Caco-2 (cell line): ENCODE data around the gene ETNPPL. TPM values are rescaled to one million over a fixed set of nuclear protein-coding genes. Genes with fewer than 3 reads are reported as not detected.
"Not testable (repeated sequence)": the region's sequence is repeated elsewhere in the genome, so short reads cannot be mapped to it uniquely, and the experiment has no call there.

ENCODE experiments used
- BruUV-seq: library from RNA; stranded (reverse); fragments of 400-500 nt; replicated peaks from 2 replicates; lab custom pipeline; 2021; lab: Mats Ljungman, UMichigan
- CTCF ChIA-PET: fragments of 300-600 bp; sonication (Branson Sonifier 250); formaldehyde crosslinking; loops from one replicate; lab custom pipeline; 2022; ENCODE audit warnings: antibody characterized with exemption; lab: Charles Lee
- POLR2A ChIA-PET: fragments of 300-600 bp; sonication (Branson Sonifier 250); formaldehyde crosslinking; loops from one replicate; lab custom pipeline; 2022; ENCODE audit warnings: antibody characterized with exemption; lab: Charles Lee
- DNase-seq, 2 experiments: peaks; one replicate each; pipeline versions ENCODE4 v3.0.0 to v3.0.0-alpha.2; 2020 to 2022
- H3K27me3 ChIP-seq: replicated peaks from 2 replicates; pipeline ENCODE4 v1.6.0; 2011; ENCODE audit warnings: low read length; ENCODE audit not compliant: control insufficient read depth, insufficient read depth
- H3K36me3 ChIP-seq: 2 replicates; pipeline ENCODE4 v1.5.1; 2011; ENCODE audit warnings: low read length; ENCODE audit not compliant: control insufficient read depth, insufficient read depth
- H3K4me1 ChIP-seq: fragments of 250-450 bp; sonication (Bioruptor Pico); 2 replicates; pipeline ENCODE4 v1.5.1; 2020; ENCODE audit warnings: mild to moderate bottlenecking
- H3K4me3 ChIP-seq: 2 replicates; pipeline ENCODE4 v1.5.1; 2011; ENCODE audit warnings: low read depth, mild to moderate bottlenecking, control low read depth, low read length
- H3K9me3 ChIP-seq: fragments of 250-450 bp; sonication (Bioruptor Pico); 2 replicates; pipeline ENCODE4 v1.5.1; 2020; ENCODE audit warnings: mild to moderate bottlenecking, moderate library complexity
- H3K27ac Mint-ChIP-seq: one replicate; pipeline ENCODE4 v1.8.0; 2022; ENCODE audit warnings: mixed read lengths; ENCODE audit not compliant: unreplicated experiment
- H3K27me3 Mint-ChIP-seq: one replicate; pipeline ENCODE4 v1.8.0; 2022; ENCODE audit warnings: mixed read lengths; ENCODE audit not compliant: insufficient read depth, unreplicated experiment
- H3K36me3 Mint-ChIP-seq: one replicate; pipeline ENCODE4 v1.8.0; 2022; ENCODE audit warnings: mild to moderate bottlenecking, mixed read lengths; ENCODE audit not compliant: insufficient read depth, unreplicated experiment
- H3K4me1 Mint-ChIP-seq: one replicate; pipeline ENCODE4 v1.8.0; 2022; ENCODE audit warnings: low read depth, mixed read lengths; ENCODE audit not compliant: unreplicated experiment
- H3K4me3 Mint-ChIP-seq: one replicate; pipeline ENCODE4 v1.8.0; 2022; ENCODE audit warnings: mild to moderate bottlenecking, moderate library complexity, mixed read lengths; ENCODE audit not compliant: unreplicated experiment
- H3K9me3 Mint-ChIP-seq: one replicate; pipeline ENCODE4 v1.8.0; 2022; ENCODE audit warnings: mixed read lengths; ENCODE audit not compliant: unreplicated experiment
- intact Hi-C: fragments of 100-400 bp; cut with micrococcal nuclease; formaldehyde crosslinking; loops from one replicate; pipeline ENCODE4 v1.10.0; 2022; ENCODE audit not compliant: unreplicated experiment
- total RNA-seq: library from RNA; stranded (reverse); gene quantifications from 2 replicates; pipeline ENCODE4 v1.2.3, GENCODE V29; 2022
- TF ChIP-seq, protein P1 (sequence below), 2 experiments: fragments of 200-600 bp in 1 of 2; IDR thresholded peaks; 1 replicate in 1 of 2; 2 replicates in 1 of 2; pipeline versions ENCODE4 v1.5.1 to v1.8.0; 2011 to 2022; ENCODE audit warnings: antibody characterized with exemption in 1 of 2, control low read depth in 1 of 2, inconsistent platforms in 1 of 2, low read depth in 1 of 2, low read length in 1 of 2, mild to moderate bottlenecking in 1 of 2, moderate library complexity in 1 of 2; ENCODE audit not compliant: insufficient read depth in 1 of 2, severe bottlenecking in 1 of 2, unreplicated experiment in 1 of 2

ETNPPL gene
- total RNA-seq, 1 experiment from 2014 or later, result not detected

DNA sequence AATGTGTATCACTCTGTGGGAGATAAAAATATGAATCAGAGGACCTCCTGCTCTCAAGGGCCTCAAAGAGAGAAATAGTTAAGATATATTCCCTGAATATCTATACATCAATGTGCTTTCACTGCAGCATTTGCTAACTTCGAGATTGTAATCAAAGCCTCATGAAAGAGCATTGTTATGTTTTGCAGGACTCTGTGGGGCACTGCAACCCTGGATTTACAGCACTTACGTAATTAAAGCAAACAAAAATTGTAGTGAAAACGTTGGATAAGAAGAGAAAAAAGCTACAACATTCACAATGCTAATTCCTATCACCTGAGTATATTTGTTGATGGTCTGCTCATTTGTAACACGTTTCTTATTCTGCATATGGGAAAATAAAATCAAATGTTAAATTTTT, 48.0 kb downstream of the ETNPPL start:
- no TSS peak for BruUV-seq
- no peaks in the 10 kb centered on the region for H3K9me3 ChIP-seq
- Mint-ChIP-seq H3K27me3 (peaks cover 8% of the 10 kb centered on the region), H3K4me3 (no peak overlapping the region), H3K9me3 (no peaks in the 10 kb centered on the region), H3K27ac (no peak overlapping the region), H3K36me3 (no peaks in the 10 kb centered on the region), H3K4me1 (no peaks in the 10 kb centered on the region)
- no peaks in the 10 kb centered on the region for H3K27me3 ChIP-seq
- H3K4me3 ChIP-seq, result no peak overlapping the region
- intact Hi-C loops, result no loop called here
- H3K36me3 ChIP-seq, result no peaks in the 10 kb centered on the region
- ChIA-PET POLR2A (no interaction called here), CTCF (no interaction called here)
- no peaks in the 10 kb centered on the region for H3K4me1 ChIP-seq
- no peak for DNase-seq
- TF ChIP-seq, protein P1, sequence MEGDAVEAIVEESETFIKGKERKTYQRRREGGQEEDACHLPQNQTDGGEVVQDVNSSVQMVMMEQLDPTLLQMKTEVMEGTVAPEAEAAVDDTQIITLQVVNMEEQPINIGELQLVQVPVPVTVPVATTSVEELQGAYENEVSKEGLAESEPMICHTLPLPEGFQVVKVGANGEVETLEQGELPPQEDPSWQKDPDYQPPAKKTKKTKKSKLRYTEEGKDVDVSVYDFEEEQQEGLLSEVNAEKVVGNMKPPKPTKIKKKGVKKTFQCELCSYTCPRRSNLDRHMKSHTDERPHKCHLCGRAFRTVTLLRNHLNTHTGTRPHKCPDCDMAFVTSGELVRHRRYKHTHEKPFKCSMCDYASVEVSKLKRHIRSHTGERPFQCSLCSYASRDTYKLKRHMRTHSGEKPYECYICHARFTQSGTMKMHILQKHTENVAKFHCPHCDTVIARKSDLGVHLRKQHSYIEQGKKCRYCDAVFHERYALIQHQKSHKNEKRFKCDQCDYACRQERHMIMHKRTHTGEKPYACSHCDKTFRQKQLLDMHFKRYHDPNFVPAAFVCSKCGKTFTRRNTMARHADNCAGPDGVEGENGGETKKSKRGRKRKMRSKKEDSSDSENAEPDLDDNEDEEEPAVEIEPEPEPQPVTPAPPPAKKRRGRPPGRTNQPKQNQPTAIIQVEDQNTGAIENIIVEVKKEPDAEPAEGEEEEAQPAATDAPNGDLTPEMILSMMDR (IDR thresholded peaks at IDR 0.05; ENCODE audit: insufficient read depth in 1 of 2, low read depth in 1 of 2, low read length in 1 of 2, severe bottlenecking in 1 of 2, unreplicated experiment in 1 of 2), result no peak

DNA sequence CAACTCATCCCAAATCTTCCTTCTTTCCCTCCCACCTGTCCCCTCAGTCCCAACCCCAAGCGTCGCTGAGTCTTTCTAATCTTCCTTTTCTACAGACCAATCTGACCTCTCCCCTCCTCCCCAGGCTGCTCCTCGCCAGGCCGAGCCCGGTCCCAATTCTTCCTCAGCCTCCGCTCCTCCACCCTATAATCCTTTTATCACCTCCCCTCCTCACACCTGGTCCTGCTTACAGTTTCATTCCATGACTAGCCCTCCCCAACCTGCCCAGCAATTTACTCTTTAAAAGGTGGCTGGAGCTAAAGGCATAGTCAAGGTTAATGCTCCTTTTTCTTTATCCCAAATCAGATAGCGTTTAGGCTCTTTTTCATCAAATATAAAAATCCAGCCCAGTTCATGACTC, 52.3 kb downstream of the ETNPPL start:
- CTCF ChIA-PET, H3K9me3 Mint-ChIP-seq, H3K36me3 ChIP-seq, H3K27me3 ChIP-seq, H3K9me3 ChIP-seq, H3K4me3 ChIP-seq, BruUV-seq, H3K4me1 Mint-ChIP-seq, H3K27ac Mint-ChIP-seq, DNase-seq, POLR2A ChIA-PET, H3K4me3 Mint-ChIP-seq, intact Hi-C loops, H3K36me3 Mint-ChIP-seq, H3K4me1 ChIP-seq: not testable (repeated sequence)
- peaks cover 13% of the 10 kb centered on the region for H3K27me3 Mint-ChIP-seq

DNA sequence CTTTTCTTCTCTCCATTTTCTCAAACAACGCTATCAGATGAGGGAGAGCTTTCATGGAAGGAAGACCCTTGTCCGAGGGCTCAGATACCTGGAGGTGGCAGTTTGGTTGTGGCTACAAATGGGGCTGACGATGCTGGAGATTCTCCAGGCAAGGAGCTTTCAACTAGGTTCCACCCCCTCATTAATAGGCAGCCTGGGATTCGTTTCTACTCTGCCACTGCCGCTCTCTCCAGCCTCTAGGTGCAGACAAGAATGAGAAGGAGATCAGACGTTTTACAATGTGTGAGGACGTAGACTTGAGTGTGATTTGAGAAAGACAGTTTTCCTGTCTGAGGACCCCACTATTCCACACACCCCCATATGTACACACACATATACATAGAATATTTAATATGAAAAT, 53.1 kb downstream of the ETNPPL start:
- H3K4me3 Mint-ChIP-seq, result no peak overlapping the region
- Histone ChIP-seq H3K9me3 (no peaks in the 10 kb centered on the region), H3K27me3 (no peaks in the 10 kb centered on the region), H3K4me1 (no peaks in the 10 kb centered on the region), H3K36me3 (no peaks in the 10 kb centered on the region), H3K4me3 (no peak overlapping the region)
- intact Hi-C loops, result no loop called here
- ChIA-PET POLR2A (no interaction called here), CTCF (no interaction called here)
- no TSS peak for BruUV-seq
- TF ChIP-seq, protein P1 (IDR thresholded peaks at IDR 0.05; ENCODE audit: insufficient read depth in 1 of 2, low read depth in 1 of 2, low read length in 1 of 2, severe bottlenecking in 1 of 2, unreplicated experiment in 1 of 2), result no peak
- no peak overlapping the region for H3K27ac Mint-ChIP-seq
- no peaks in the 10 kb centered on the region for H3K36me3 Mint-ChIP-seq
- no peaks in the 10 kb centered on the region for H3K9me3 Mint-ChIP-seq
- DNase-seq, result no peak
- H3K27me3 Mint-ChIP-seq, result peaks cover 13% of the 10 kb centered on the region
- H3K4me1 Mint-ChIP-seq, result no peaks in the 10 kb centered on the region

DNA sequence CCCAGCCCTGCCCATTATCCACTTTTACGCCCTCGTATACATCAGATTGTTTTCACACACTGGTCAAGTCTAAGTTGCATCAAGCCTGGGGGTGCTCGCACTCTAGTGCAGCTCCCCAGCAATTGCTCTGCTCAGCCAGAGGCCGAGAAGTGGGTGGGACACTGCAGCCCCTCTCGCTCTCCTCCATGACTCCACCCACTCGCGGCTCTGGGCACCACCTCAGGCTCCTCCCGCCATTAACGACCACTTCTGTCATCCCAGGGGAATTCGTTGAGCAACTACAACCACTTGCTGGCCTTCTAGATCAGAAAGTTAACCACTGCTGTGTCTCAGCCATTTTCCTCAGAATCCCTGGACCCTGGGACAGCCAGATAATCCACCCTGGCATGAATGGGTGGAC, 53.6 kb downstream of the ETNPPL start:
- CTCF ChIA-PET, result no interaction called here
- BruUV-seq, result no TSS peak

More for the DNA sequence above, 53.6 kb downstream of the ETNPPL start:
- intact Hi-C loops, result no loop called here
- Histone ChIP-seq H3K4me1 (no peaks in the 10 kb centered on the region), H3K27me3 (no peaks in the 10 kb centered on the region), H3K4me3 (no peak overlapping the region), H3K9me3 (no peaks in the 10 kb centered on the region), H3K36me3 (no peaks in the 10 kb centered on the region)
- Mint-ChIP-seq H3K36me3 (no peaks in the 10 kb centered on the region), H3K4me3 (no peak overlapping the region), H3K27ac (no peak overlapping the region), H3K27me3 (peaks cover 13% of the 10 kb centered on the region), H3K4me1 (no peaks in the 10 kb centered on the region), H3K9me3 (no peaks in the 10 kb centered on the region)
- no peak for DNase-seq
- TF ChIP-seq, protein P1 (IDR thresholded peaks at IDR 0.05; ENCODE audit: insufficient read depth in 1 of 2, low read depth in 1 of 2, low read length in 1 of 2, severe bottlenecking in 1 of 2, unreplicated experiment in 1 of 2), result no peak
- POLR2A ChIA-PET, result no interaction called here
